Measurements from ENCODE around the gene COL21A1.

The COL21A1 gene

GRCh38 chr6:56055081-56055704, 192.2 kb downstream of the COL21A1 start:
- Mint-ChIP-seq H3K27ac (no peak overlapping the region), H3K36me3 (ENCODE audit: low read depth) (no peaks in the 10 kb centered on the region), H3K9me3 (no peaks in the 10 kb centered on the region), H3K27me3 (ENCODE audit: low read depth) (no peaks in the 10 kb centered on the region), H3K4me3 (no peak overlapping the region), H3K4me1 (peaks cover 16% of the 10 kb centered on the region)
- TF ChIP-seq, protein P1, sequence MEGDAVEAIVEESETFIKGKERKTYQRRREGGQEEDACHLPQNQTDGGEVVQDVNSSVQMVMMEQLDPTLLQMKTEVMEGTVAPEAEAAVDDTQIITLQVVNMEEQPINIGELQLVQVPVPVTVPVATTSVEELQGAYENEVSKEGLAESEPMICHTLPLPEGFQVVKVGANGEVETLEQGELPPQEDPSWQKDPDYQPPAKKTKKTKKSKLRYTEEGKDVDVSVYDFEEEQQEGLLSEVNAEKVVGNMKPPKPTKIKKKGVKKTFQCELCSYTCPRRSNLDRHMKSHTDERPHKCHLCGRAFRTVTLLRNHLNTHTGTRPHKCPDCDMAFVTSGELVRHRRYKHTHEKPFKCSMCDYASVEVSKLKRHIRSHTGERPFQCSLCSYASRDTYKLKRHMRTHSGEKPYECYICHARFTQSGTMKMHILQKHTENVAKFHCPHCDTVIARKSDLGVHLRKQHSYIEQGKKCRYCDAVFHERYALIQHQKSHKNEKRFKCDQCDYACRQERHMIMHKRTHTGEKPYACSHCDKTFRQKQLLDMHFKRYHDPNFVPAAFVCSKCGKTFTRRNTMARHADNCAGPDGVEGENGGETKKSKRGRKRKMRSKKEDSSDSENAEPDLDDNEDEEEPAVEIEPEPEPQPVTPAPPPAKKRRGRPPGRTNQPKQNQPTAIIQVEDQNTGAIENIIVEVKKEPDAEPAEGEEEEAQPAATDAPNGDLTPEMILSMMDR (IDR thresholded peaks at IDR 0.05; ENCODE audit: unreplicated experiment in 3 of 3): no peak

DNA sequence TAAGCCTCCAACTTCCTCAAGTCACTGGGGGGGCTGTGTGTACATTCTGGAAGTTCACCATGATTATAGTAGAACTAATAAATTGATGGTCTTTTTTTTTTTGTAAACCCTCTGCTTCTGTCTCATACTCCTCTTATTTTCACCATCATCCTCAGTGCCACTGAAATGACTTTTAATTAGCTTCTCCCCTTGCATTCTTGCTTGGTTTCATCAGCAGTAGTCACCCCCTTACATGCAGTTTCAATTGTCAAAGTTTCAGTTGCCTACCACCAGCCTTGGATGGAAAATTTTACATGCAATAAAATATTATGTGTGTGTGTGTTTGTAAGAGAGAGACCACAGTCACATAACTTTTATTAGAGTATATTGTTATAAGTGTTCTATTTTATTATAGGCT, 196.2 kb downstream of the COL21A1 start:
- Mint-ChIP-seq H3K9me3 (no peaks in the 10 kb centered on the region), H3K27me3 (ENCODE audit: low read depth) (no peaks in the 10 kb centered on the region), H3K27ac (no peak overlapping the region), H3K4me1 (peaks cover 18% of the 10 kb centered on the region), H3K4me3 (no peak overlapping the region), H3K36me3 (ENCODE audit: low read depth) (no peaks in the 10 kb centered on the region)
- TF ChIP-seq, protein P1 (IDR thresholded peaks at IDR 0.05; ENCODE audit: unreplicated experiment in 3 of 3): no peak

DNA sequence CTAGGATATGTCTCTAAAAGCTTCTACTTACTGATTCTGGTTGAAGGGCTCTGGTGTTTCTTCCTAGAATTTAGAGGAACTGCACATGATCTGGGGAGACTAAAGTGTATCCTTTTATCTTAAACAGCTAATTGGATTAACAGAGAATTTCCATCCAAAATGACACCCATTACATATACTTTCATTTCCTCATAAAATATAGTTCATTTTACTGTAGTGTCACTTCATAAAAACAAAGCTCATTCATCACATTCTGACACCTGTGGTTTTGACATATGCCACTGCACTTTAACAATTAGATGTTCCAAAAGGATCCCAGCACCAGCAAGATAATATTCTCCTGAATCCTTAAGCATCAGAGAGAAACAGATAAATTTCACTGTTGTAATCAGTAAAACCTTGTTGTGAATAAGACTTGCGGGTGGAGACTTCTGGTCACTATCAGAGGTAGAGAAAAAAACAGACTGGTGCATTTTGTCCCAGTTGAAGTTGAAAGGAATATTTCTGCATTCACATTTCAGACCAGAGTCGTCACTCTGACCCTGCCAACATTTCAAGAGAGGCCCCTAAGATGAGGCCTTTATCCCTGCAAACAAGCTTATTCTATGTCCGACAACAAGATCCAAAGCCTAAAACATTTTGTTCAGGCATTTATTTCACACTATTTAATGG, 196.7 kb downstream of the COL21A1 start:
- peaks cover 18% of the 10 kb centered on the region for H3K4me1 Mint-ChIP-seq
- H3K27ac Mint-ChIP-seq: no peak overlapping the region
- no peak overlapping the region for H3K4me3 Mint-ChIP-seq
- H3K9me3 Mint-ChIP-seq: no peaks in the 10 kb centered on the region
- no peaks in the 10 kb centered on the region for H3K27me3 Mint-ChIP-seq (ENCODE audit: low read depth)
- H3K36me3 Mint-ChIP-seq (ENCODE audit: low read depth): no peaks in the 10 kb centered on the region
- TF ChIP-seq, protein P1 (IDR thresholded peaks at IDR 0.05; ENCODE audit: unreplicated experiment in 3 of 3): no peak

- Mint-ChIP-seq H3K4me3 (no peak overlapping the region), H3K27ac (no peak overlapping the region), H3K36me3 (ENCODE audit: low read depth) (no peaks in the 10 kb centered on the region), H3K4me1 (peaks cover 18% of the 10 kb centered on the region), H3K27me3 (ENCODE audit: low read depth) (no peaks in the 10 kb centered on the region), H3K9me3 (no peaks in the 10 kb centered on the region)
- TF ChIP-seq, protein P1 (IDR thresholded peaks at IDR 0.05; ENCODE audit: unreplicated experiment in 3 of 3): no peak
Measured at GRCh38 chr6:56048601-56049000, 198.8 kb downstream of the COL21A1 start.

DNA sequence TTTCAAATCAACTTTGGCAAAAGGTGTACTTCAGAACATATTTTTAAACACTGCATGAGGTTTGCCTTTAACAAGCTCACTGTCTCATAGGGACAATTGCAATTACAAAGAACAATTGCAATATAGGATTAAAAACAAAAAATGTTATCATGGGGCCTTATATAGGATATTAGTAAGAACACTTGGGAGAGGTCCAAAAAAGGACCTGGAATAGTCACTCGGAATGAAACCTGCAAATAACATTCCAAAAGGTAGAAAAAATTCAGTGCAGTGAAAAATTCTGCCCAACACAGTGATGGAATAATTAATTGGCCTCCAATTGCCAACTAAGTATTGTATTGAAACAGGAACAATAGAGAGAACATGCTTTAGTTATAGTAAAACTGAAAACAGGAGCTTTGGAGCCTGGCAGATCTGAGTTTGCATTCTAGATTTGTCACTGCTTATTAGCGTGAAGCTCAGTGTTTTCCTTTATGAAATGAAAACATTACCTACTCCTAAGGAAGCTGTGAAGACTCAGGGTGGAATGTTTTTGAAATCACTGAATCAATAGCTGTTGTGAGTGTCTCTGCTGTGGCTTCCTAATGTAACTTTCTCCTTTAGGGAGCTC, 199.3 kb downstream of the COL21A1 start:
- Mint-ChIP-seq H3K27me3 (ENCODE audit: low read depth) (no peaks in the 10 kb centered on the region), H3K9me3 (no peaks in the 10 kb centered on the region), H3K36me3 (ENCODE audit: low read depth) (no peaks in the 10 kb centered on the region), H3K27ac (no peak overlapping the region), H3K4me3 (no peak overlapping the region), H3K4me1 (peaks cover 19% of the 10 kb centered on the region)
- TF ChIP-seq, protein P1 (IDR thresholded peaks at IDR 0.05; ENCODE audit: unreplicated experiment in 3 of 3): no peak

All from nephron (organoid).